ENCODE data around the gene INAFM2. TPM values are rescaled to one million over a fixed set of nuclear protein-coding genes. Genes with fewer than 3 reads are reported as not detected.
A peak's percentile ranks its signal among the peaks of the same experiment; 100 is the strongest.

INAFM2 gene
- total RNA-seq, 4 donors from 2014 or later, result 39.0 to 41.3 (median 40.7) TPM

DNA sequence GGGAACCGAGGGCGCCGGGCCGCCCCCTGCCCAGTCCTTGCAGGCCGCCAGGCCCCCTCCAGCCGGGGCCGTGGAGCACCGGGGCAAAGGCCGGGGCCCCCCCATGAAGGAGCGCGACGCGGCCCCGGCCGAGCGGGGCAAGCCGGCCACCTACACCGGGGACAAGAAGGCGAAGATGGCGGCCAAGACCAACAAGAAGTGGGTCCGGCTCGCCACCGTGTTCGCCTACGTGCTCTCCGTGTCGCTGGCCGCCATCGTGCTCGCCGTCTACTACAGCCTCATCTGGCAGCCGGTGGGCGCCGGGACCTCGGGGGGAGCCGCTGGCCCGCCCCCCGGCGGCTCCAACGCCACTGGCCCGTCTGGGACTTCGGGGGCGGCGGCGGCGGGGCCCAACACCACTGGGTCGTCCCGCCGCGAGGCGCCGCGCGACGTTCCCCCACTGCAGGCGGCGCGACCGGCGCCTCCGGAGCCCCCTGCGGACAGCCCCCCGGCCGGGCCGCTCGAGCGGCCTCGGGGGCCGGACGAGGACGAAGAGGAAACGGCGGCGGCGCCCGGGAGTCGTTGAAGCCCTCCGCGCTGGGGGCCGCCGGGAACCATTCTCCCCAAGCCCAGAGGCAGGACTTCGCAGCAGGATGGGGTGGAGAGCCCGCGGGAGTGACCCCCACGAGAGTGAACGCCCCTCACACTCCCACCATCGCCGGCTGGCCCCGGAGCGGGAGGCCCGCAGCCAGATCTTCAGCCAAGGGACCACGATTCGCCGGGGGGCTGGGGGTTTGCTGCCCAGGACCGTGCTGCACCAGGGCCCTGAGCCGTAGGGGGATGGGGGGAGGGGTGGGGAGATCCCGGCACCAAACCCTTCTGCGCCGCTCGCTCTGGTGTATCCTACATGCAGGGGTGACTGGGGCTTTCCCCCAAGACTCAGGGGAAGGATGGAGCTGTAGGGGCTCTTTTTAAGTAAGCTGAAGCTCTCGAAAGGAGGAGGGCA, 753 bp downstream of the INAFM2 start:
- Histone ChIP-seq H3K4me3 (peak overlapping the region; percentile 86 to 95 (median 95)), H3K4me1 (peaks cover 48 to 80% (median 73%) of the 10 kb centered on the region in 4 donors), H3K27ac (replicated peaks in 1 of 4) (peak overlapping the region; percentile 92 to 98 (median 96)), H3K27me3 (no peaks in the 10 kb centered on the region), H3K36me3 (peaks cover 0 to 5% (median 0%) of the 10 kb centered on the region in 4 donors), H3K9me3 (no peaks in the 10 kb centered on the region)
- TF ChIP-seq EP300 (IDR thresholded peaks at IDR 0.05) (no peak), POLR2AphosphoS5 (IDR thresholded peaks at IDR 0.05) (no peak), CTCF (IDR thresholded peaks at IDR 0.05) (no peak), POLR2A (IDR thresholded peaks at IDR 0.05; ENCODE audit: low read depth) (no peak)
- intact Hi-C loops (cut with DNase I), result loop anchor here (2.0 to 5.0 kb wide), 2 partner anchors 15 to 43 kb away; no protein-coding TSS in a partner anchor
- WGBS, result 6% methylated on average over 6 of the region's 101 CpGs
- no peak for DNase-seq (ENCODE audit: extremely low spot score)

DNA sequence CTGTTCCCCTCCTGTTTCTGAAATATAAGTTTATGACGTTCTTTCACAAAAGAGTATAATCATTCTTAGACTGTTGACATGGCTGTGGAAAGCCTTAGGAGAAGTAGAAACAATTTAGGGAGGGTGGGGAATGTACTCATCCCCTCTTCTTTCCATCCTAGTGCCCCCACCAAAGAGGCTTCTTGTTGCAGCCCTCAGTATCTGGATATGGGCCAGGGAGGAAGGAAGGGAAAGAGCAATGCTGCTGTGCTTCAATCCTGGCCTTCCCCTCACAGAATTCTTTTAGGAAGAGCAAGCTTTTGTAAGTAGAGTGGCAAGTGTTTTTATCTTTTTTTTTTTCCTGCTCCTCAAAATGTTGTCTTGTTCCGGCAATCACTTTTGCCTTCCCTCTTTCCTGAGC, 1.7 kb downstream of the INAFM2 start:
- H3K4me3 ChIP-seq, result peak overlapping the region; percentile 86 to 95 (median 95)
- peaks cover 58 to 89% (median 82%) of the 10 kb centered on the region in 4 donors for H3K4me1 ChIP-seq

DNA sequence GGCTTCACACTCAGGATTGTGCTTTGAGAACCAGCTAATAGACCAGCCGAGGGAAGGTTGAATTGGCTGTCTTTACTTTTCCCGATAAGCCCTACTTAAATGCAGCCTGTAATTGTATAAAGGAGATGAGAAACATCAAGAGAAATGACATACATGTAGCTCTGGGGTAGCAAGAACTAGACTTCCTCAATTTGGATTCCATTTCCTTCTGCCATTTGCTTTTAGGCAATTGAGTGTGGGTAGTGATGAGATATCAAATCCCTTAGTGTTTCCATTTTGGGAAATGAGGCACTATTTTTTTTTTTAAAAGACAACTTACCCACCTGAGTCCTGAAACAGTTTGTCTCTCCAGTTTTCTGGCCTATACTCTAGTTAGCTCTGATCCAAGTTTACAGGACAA, 2.2 kb downstream of the INAFM2 start:
- TF ChIP-seq EP300 (IDR thresholded peaks at IDR 0.05) (no peak), POLR2A (IDR thresholded peaks at IDR 0.05; ENCODE audit: low read depth) (no peak), POLR2AphosphoS5 (IDR thresholded peaks at IDR 0.05) (no peak), CTCF (IDR thresholded peaks at IDR 0.05) (no peak)
- no peaks in the 10 kb centered on the region for H3K27me3 ChIP-seq
- H3K36me3 ChIP-seq, result peaks cover 0 to 5% (median 0%) of the 10 kb centered on the region in 4 donors
- no peaks in the 10 kb centered on the region for H3K9me3 ChIP-seq
- WGBS, result 65% methylated on average over 2 of the region's 2 CpGs
- DNase-seq (ENCODE audit: extremely low spot score), result no peak
- intact Hi-C loops (cut with DNase I), result no loop called here
- peak overlapping the region; percentile 86 to 95 (median 95) for H3K4me3 ChIP-seq
- peaks cover 63 to 91% (median 85%) of the 10 kb centered on the region in 4 donors for H3K4me1 ChIP-seq
- H3K27ac ChIP-seq (replicated peaks in 1 of 4), result peak overlapping the region; percentile 92 to 98 (median 96)

More for the DNA sequence above, 1.7 kb downstream of the INAFM2 start:
- WGBS, result 43% methylated on average over 2 of the region's 2 CpGs
- TF ChIP-seq CTCF (IDR thresholded peaks at IDR 0.05) (no peak), EP300 (IDR thresholded peaks at IDR 0.05) (no peak), POLR2A (IDR thresholded peaks at IDR 0.05; ENCODE audit: low read depth) (no peak), POLR2AphosphoS5 (IDR thresholded peaks at IDR 0.05) (no peak)
- Histone ChIP-seq H3K36me3 (peaks cover 0 to 5% (median 0%) of the 10 kb centered on the region in 4 donors), H3K27me3 (no peaks in the 10 kb centered on the region), H3K27ac (replicated peaks in 1 of 4) (peak overlapping the region; percentile 92 to 98 (median 96)), H3K9me3 (no peaks in the 10 kb centered on the region)
- DNase-seq (ENCODE audit: extremely low spot score), result no peak
- intact Hi-C loops (cut with DNase I), result no loop called here

- TF ChIP-seq POLR2AphosphoS5 (IDR thresholded peaks at IDR 0.05) (no peak), EP300 (IDR thresholded peaks at IDR 0.05) (no peak)
- Histone ChIP-seq H3K27ac (replicated peaks in 1 of 4) (peak overlapping the region; percentile 96 to 98 (median 98)), H3K4me3 (peak overlapping the region in 1 of 4 donors; percentile 1), H3K36me3 (peaks cover 0 to 5% (median 0%) of the 10 kb centered on the region in 4 donors), H3K9me3 (no peaks in the 10 kb centered on the region), H3K4me1 (peaks cover 75 to 91% (median 88%) of the 10 kb centered on the region in 4 donors), H3K27me3 (no peaks in the 10 kb centered on the region)
- WGBS, result 48% methylated on average over 6 of the region's 6 CpGs
- DNase-seq (ENCODE audit: extremely low spot score), result no peak
- intact Hi-C loops (cut with DNase I), result no loop called here
Measured at GRCh38 chr15:40327457-40327856, 4.0 kb downstream of the INAFM2 start.

DNA sequence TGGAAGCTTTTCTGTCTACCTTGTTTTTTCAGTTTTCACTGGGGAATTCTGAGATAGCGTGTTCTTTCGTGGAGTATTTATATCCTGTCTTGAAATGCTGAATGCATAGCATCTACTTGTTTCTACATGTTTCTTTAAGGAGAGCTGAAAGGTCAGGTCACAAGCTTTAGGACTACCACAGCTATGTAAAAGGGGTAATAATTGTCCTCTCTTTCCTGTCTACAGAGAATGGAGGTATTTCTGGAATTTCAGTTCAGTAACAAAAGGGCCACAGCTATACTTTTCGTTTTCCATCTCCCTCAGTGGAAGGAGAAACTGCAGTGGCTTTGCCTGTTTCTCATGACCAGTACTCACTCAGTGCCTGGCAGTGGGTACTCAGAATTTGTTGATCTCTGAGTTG, 4.7 kb downstream of the INAFM2 start:
- no peak for TF ChIP-seq EP300 (IDR thresholded peaks at IDR 0.05)
- no peak for TF ChIP-seq CTCF (IDR thresholded peaks at IDR 0.05)
- no peak for TF ChIP-seq POLR2AphosphoS5 (IDR thresholded peaks at IDR 0.05)
- no peak for TF ChIP-seq POLR2A (IDR thresholded peaks at IDR 0.05; ENCODE audit: low read depth)
- no peaks in the 10 kb centered on the region for H3K27me3 ChIP-seq
- H3K36me3 ChIP-seq, result peaks cover 0 to 5% (median 0%) of the 10 kb centered on the region in 4 donors
- intact Hi-C loops (cut with DNase I), result no loop called here
- H3K9me3 ChIP-seq, result no peaks in the 10 kb centered on the region
- H3K4me3 ChIP-seq, result no peak overlapping the region
- H3K27ac ChIP-seq (replicated peaks in 1 of 4), result peak overlapping the region; percentile 96 to 98 (median 98)
- H3K4me1 ChIP-seq, result peaks cover 76 to 91% (median 88%) of the 10 kb centered on the region in 4 donors
- DNase-seq (ENCODE audit: extremely low spot score), result no peak
- WGBS, result 42% methylated on average over 3 of the region's 3 CpGs

All from esophagus muscularis mucosa (tissue), 4 donors.